Measurements from ENCODE around the gene PDGFRA.

Gene PDGFRA

DNA sequence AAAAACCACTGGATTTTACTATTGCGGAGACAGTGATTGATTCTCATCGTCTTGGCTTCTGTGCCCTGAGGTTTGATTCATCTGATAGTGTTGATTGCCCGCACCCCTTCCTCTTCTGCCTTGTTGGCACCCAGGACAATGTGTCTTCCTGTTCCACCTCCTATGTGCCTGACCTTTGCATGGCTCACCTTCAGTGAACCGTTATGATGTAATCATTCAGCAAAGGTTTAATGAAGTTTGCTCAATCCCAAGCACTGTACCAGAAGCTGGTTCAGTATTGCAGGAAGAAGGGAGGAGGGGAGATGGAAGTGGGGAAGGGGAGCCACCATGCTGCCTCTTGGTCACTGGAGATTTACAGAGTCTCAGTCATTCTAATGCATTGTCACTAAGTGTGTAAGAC, 36.3 kb downstream of the PDGFRA start:
- FAIRE-seq: no peak

DNA sequence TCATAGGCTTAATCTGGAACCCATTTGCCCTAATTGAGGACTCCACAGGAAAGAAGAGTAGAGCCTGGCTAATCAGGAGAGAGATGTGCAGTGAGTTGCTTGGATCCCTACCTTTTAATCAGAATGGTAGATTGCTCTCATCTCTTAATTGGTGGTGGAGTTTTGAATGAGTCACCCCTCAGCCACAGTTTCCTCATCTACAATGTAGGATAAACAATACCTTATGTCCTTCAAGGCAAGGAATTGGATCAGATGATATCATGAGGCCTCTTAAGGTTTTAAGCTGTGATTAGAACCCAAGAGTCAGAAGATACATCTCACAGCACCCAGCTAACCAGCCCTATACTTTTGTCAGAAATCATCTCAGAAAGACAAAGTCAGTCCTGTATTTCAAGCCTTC, 39.1 kb downstream of the PDGFRA start:
- no peak for FAIRE-seq

DNA sequence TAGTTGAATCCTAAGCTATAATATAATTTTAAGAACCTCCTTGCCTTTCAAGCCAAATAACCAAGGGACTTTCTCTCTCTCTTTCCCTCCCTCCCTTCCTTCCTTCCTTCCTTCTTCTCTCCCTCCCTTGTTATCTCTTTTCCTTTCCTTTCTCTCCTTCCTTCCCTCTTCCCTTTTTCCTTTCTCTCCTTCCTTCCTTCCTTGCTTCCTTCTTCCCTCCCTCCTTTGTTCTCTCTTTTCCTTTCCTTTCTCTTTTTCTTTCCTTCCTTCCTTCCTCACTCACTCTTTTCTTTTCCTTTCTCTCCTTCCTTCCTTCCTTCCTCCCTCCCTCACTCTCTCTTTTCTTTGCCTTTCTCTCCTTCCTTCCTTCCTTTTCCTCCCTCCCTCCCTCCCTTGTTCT, 42.4 kb downstream of the PDGFRA start:
- FAIRE-seq: no peak

DNA sequence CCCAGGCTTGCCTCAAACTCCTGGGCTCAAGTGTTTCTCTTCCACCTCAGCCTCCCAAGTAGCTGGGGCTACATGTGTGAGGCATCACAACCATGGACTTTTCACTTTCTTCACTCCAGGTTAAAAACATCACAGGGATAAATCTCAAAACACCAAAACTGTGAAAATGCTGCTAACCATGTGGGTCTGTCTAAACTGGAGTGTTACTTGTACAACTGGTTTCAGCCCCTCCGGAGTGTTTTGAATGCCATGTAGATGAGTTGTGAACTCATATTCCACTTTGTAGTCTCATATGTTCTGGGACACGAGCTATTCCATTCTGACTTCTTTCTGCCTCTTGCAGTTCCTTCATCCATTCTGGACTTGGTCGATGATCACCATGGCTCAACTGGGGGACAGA, 43.0 kb downstream of the PDGFRA start:
- FAIRE-seq: no peak

DNA sequence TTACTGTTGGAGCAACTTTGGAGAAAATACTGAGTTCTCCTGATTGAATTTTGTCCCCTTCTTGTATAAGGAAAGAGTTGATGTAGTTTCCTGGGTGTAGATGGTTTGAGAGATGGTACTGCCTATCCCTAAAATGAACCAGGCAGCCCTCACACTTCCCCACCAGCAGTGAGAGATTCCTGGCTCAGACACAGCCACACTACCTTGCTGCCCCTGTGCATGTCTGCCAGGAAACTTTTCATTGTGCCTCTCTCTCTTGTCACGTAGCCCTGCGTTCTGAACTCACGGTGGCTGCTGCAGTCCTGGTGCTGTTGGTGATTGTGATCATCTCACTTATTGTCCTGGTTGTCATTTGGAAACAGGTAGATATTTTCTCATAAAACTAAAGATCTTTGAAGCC, 45.2 kb downstream of the PDGFRA start:
- FAIRE-seq: no peak

DNA sequence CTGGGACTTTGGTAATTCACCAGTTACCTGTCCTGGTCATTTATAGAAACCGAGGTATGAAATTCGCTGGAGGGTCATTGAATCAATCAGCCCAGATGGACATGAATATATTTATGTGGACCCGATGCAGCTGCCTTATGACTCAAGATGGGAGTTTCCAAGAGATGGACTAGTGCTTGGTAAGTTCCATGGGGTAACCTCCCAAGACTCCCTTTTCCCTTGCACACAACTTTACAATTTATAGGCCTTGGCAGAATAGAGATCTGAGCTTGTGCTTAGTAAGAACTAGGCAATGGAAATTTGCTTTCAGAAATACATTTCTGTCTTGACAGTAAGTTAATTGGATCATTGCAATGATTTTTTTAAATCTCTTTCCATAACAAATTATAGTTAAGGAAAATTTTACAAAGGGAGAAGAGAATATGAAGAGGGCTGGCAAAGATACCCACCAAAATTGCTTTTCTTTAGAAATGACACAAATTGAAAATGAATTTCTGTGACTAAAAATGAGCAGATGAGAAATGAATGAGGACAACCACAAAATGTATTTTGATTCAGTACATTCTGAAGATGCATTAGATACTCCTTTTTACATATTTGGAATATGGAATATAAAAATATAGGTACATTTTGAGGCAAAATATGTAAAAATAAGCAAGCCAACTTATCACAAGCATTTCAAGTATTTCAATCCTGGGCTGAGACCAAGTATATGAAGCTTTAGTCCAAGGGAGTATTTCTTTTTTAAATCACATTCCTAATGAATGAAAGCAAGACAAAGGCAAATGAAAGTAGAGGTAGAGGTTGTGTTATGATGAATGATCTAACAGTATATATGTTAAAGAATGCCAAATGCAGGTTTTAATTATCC, 45.9 kb downstream of the PDGFRA start:
- no peak for FAIRE-seq

DNA sequence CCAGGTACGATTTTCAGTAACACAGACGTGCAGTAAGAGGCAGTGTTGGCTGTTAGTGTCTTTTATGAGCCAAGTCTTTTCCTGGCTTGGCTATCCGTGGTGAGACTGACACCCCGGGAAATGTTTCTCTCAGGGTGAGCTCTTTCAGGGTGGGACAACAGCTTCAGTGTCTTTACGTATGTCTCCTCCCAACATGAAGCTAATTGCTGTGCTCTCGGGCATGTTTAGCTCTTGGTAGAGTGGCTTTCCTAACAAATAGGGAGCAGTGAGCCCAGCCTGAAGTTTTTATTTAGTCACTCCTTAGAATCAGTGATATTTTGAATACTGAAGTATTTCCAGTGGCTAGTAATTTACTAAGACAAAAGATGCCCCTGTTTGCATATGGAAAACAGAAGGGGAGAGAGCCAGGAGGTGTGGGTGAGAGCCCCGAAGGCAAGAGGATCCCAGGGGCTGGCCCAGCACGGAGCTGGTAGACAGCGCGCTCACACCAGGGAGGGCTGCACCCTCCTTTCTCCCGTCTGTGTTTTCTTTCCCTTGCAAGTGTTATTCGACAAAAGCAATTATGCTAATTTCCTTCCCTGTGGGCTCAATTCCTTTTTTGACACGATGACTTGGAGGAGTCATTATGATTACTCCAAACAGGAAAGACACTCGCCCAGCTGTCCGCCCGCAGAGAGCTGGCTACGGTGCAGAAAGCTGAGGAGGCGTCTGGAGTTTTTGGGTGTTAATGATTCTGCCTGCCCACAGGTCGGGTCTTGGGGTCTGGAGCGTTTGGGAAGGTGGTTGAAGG, 47.7 kb downstream of the PDGFRA start:
- FAIRE-seq: no peak

DNA sequence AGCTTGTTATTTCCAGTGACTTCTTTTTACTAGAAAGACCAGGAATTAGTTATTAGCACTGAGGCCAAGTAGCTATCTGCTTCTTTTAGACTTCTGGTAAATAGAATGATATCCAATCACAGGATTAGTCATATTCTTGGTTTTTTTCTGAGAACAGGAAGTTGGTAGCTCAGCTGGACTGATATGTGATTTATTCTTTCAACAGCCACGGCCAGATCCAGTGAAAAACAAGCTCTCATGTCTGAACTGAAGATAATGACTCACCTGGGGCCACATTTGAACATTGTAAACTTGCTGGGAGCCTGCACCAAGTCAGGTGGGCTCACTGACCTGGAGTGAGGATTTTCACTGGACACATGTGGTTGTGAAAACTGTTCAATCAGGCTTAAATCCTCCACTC, 48.6 kb downstream of the PDGFRA start:
- FAIRE-seq: no peak

DNA sequence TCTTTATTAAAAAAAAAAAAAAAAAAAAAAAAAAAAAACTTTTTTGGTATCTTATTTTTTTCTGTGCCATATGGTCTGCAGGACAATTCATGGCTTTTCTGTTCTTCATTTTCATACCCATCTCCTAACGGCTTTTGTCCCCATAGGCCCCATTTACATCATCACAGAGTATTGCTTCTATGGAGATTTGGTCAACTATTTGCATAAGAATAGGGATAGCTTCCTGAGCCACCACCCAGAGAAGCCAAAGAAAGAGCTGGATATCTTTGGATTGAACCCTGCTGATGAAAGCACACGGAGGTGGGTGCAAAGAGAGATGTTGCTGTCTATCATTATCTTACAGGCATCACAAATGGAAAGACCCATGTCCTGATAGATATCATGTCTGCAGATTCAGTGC, 49.1 kb downstream of the PDGFRA start:
- FAIRE-seq: no peak

DNA sequence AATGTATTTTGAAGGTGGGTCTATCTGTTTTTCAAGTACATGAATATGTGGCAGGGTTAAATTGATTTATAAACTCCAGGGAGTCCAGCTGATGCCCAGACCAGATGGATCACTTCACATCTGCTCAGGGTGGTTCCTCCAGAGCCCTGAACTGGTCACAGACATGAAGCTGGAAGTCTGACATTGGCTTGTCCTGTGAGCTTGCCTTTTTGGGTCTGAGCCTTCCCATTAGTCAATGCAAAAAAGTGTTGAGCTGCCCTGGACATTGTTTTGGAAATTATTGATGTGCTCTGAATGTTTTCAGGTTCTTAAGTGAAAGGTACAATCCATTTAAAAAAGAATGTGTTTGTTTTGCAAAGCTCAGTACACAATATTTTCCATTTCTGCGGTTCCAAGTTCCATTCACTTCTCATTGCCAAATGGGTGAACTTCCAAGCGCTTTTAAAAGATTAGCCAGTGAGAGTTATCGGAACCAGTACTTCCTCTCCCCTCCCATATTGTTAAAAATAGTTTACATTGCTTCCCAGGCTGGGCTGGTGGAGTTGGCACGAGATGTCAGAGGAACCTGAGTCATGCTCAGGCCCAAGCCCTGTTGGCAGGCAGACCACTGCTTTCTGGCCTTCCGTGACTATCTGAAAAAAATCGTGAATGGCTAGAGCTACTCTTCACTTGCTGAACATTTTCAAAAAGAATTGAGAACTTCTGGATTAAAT, 52.1 kb downstream of the PDGFRA start:
- FAIRE-seq: no peak

DNA sequence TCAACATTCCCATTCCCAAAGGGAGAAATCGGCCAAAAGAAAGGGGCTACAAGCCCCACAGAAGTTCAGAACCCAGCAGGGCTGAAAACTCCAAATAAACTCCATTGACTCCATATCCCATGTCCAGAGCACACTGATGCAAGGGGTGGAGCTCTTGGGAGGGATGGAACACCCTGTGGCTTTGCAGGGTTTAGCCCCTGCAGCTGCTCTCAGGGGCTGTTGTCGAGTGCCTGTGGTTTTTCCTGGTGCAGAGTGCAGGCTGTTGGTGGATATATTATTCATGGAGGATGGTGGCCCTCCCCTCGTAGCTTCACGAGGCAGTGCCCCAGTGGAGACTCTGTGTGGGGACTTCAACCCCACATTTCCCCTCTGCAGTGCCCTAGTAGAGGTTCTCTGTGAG, 53.7 kb downstream of the PDGFRA start:
- no peak for FAIRE-seq

DNA sequence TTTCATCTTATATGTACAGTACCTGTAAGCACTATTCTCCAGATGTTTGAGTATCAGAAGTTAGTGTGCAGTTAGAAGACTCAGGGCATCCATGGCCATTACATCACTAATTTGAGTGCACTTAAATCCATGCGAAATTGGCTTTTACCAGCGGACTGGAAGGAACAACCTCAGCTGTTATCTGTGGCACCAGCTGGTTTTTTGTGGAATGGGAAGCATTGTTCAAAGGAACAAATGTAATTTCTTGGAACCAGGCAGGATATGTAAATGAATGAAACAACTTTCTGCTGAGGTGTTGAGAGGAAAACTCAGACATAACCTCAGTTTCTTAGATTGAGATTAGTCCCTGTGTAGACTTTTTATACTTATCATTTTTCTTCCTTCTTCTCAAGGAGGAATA, 60.2 kb downstream of the PDGFRA start:
- no peak for FAIRE-seq

DNA sequence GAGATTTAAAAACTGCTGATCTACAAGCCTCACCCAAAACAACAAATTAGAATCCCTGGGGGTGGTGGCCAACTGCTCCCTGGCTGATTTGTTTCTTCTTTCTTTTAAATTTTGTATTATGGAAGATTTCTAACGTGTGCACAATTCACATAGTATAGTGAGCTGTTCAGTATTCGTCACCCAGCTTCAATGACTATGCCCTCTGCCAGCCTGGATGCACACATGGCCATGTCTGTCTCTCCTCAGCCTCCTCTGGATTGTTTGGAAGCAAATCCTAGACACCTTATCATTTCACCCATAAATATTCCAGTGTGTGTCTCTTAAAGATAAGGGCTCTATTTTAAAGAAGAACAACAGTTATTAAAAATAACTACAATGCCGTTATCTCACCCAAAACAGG, 61.9 kb downstream of the PDGFRA start:
- FAIRE-seq: no peak

DNA sequence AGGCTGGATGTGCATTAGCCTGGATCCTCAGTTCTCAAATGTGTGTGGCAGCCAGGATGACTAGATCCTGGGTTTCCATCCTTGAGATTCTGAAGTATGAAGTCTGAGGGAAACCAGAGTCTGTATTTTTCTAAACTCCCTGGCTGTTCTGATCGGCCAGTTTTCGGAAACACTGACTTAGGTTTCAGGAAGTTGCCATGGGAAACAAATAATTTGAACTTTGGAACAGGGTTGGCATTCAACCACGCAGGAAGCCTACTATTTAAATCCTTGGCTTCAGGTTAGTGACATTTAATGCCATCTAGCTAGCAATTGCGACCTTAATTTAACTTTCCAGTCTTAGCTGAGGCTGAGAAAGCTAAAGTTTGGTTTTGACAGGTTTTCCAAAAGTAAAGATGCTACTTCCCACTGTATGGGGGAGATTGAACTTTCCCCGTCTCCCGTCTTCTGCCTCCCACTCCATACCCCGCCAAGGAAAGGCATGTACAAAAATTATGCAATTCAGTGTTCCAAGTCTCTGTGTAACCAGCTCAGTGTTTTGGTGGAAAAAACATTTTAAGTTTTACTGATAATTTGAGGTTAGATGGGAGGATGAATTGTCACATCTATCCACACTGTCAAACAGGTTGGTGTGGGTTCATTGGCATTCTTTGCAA, 67.6 kb downstream of the PDGFRA start:
- FAIRE-seq: no peak

DNA sequence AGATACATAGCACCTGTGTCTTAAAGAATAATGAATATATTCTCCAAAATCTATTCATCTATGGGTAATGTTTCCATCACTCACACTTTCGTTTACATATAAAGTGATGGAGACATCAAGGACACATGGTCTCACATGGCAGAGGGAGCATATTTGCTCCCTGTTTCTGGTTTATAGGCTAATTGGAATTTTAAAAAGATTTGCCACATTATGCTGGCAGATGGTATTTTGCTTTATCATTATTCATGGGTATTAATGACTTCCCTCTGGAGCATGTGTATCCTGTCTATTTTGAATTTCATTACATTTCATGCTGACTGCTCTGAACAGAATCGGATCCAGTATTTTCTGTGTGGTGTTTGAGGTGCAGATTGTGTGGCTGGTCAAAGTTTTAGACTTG, 79.0 kb downstream of the PDGFRA start:
- FAIRE-seq: no peak

DNA sequence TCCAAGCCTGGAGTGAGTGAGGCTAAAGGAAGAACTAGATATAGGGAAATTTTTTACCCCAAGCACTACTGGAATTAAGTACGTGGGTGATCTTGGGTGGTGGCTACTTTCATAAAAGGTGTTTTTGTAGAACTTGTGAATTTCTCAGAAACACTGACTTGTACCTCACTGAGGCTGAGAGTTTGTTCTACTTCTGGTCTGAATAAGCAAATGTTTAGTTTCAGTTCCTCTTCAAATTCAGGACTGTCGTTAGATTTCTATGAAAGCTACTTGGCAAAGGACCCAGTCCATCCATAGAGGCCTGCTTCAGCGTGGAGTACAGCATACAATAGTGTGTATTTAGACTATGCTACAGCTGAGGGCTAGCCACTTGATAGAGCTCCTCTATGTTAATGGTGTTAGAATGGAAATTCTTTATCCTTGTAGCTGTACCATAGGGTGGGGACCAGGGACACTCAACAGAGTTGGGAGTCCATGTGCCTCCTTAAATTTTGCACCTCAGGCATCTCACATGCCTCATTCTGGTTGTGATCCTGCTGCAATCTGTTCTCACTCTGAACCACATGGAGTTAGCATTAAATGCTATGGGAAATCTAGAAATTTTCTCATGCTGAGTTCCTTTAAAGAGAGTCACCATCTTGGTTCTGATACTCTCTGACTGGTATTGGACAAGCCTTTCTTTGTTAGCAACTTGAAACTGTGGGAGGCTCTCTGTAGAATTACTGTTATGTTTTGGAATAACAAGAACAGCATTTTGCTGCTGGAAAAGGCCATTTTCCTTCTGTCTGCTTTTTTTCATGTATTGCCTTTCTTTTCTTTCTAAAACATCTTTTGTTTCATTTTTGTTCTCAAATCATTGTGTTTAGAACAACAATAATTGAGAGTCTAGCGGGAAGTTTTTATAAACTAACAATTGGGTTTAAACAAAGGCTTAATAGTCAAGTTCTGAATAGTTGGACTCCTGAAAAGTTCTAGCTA, 86.8 kb downstream of the PDGFRA start:
- FAIRE-seq: no peak

DNA sequence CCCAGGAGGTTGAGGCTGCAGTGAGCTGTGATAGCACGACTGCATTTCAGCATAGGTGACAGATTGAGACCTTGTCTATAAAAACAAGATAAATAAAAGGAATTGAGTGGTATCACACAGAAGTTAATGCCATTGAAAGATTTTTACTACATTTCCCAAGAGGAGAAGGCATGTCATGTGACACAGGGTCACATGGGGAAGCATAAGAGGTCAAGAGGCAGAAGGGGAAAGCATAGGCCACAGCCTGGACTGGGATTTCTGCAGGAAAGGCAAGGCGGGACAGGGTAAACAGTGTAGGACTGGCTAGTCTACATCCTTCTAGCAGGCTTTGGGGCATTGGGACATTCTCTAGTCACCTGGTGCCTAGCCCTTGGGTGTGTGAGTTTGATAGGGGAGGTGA, 88.6 kb downstream of the PDGFRA start:
- no peak for FAIRE-seq

DNA sequence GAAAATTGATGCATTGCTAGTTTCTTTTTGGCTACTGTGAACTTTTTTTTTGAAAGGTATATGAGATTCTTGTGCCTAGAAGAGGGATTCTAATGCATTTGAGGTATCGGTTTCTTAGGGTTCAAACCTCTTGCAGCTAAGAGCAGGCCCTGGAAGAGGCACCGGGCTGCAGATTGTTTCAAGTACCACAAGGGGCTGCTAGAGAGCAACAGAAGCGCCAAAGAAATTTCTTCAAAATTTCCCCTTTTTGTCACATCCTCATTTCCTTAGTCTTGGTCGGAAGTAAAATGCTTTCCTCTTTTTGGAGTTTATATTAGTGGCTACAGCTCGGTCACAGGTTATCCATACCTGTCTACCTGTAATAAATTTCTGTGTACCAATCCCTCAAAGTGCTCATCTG, 89.8 kb downstream of the PDGFRA start:
- FAIRE-seq: no peak

DNA sequence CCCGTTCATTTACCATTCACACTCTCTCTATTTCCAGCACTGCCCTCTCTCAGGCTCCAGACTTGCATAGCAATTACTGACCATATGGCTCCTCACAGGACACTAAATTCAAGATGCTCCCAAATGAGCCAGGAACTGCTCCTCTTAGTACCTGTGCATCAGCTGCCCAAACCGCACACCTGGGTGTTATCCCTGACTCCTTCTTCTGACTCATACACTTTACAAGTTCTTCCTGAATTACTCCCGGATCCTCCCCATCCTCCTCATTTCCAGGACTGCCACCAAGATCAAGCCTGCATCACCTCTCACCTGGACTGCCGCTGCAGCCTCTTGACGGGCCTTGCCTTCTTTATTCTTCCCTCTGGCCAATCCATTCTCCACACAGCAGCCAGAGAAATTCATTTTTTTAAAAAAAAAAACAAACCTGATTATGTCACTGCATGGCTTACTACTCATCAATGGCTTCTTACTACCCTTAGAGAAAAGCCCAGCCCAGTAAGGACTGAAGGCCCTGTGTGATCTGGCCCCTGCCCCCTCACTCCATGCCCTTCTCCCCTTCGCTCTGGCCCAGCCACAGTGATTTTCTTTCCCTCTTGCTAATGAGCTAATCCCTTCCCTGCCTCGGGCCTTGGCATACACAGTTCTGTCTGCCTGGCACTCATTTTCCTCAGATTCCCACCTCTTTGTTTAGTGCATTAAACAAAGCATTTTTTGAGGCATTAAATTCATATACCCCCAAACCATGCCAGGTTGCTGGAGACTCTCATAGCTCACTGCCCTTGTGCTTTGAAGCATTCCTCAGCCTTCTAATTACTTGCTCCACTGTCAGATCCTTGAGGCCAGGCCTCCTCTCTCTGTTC, 92.0 kb downstream of the PDGFRA start:
- FAIRE-seq: no peak

DNA sequence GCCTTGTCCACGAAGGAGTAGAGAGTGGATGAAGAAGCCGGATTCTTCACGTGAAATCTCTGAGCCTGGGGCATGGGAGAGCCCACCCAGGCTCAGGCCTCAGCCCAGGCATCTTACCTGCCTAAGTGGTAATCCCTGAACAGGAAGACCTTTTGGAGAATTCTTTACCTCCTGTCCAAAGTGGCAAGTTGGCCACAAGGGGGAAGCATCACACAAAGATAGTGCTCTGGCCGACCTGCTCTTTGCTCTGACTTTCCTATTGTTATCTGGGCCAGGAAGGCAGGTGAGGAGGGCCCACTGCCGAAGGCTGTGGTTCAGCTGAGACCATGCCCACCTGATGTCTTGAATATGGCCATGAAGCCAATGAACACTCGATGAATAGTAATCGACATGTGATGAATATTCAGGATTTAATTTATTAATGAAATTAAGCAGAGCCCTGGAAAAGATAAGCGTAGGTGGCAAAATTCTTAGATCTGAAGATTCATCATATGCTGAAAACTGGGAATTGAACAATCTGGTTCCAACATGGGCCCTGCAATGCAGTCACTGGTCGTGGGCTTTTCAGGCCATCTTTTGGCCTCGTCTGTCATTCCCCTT, 93.8 kb downstream of the PDGFRA start:
- FAIRE-seq: no peak

DNA sequence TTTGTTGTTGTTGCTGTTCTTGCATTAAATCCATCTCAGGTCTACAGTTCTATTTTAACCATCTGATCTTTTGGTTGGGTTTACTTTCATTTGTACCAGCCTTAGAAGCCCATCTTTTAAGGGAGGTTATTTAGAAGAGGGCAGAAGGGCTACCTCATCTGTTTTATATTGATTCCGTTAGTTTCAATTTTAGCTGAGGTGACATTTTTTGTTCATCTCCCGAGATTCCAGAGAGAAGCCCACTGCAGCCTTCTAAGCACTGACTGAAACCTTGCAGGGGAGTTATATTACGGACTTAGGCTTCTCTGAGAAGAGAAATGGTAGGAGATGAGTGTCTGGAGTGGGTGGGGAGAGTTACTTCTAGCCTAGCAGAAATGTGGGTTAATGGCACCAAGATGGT, 101.8 kb downstream of the PDGFRA start:
- no peak for FAIRE-seq
